H54 (cell line): ENCODE results near the gene UBR3.
A peak's percentile ranks its signal among the peaks of the same experiment; 100 is the strongest.

ENCODE experiments used
- DNase-seq: peaks from one replicate; pipeline ENCODE4 v3.0.0; 2011; ENCODE audit warnings: low spot score, mixed read lengths; ENCODE audit not compliant: insufficient read length
- FAIRE-seq: peaks from 3 replicates; lab custom pipeline; 2011; peaks lifted over from hg19 to GRCh38; lab: Jason Lieb, UNC
- POLR2A ChIP-seq: IDR thresholded peaks from 2 replicates; pipeline ENCODE4 v1.6.1; 2011; ENCODE audit warnings: low read depth, mild to moderate bottlenecking, low read length

UBR3 gene

GRCh38 chr2:169975221-169975620 is 148.0 kb downstream of the UBR3 start:
- no peak for FAIRE-seq
- no peak for DNase-seq
- no peak for TF ChIP-seq POLR2A

GRCh38 chr2:169976335-169976851 is 149.1 kb downstream of the UBR3 start:
- no peak for DNase-seq
- no peak for FAIRE-seq

GRCh38 chr2:169977530-169977929 is 150.3 kb downstream of the UBR3 start:
- TF ChIP-seq POLR2A: no peak
- DNase-seq (no peak), FAIRE-seq (no peak)

More at GRCh38 chr2:169976335-169976851, 149.1 kb downstream of the UBR3 start:
- TF ChIP-seq POLR2A: no peak

- FAIRE-seq (no peak), DNase-seq (no peak)
- TF ChIP-seq POLR2A: no peak
Observed at GRCh38 chr2:169978402-169979017, 151.3 kb downstream of the UBR3 start.

DNA sequence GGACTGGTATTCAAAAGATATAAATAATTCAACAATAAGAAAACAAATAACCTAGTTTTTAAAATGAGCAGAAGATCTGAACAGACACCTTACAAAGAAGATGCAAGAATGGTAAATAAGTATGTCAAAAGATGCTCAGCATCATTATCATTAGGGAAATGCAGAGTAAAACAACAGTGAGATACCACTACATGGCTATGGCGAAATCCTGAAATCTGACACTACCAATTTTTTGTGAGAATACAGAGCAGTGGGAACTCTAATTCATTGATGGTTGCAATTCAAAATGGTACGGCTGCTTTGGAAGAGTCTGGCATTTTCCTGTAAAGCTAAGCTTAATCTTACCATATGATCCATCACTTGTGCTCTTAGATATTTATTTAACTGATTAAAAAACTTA is 151.8 kb downstream of the UBR3 start:
- no peak for FAIRE-seq
- DNase-seq: no peak
- no peak for TF ChIP-seq POLR2A

GRCh38 chr2:169980001-169980400 is 152.7 kb downstream of the UBR3 start:
- FAIRE-seq (peak; percentile 6), DNase-seq (no peak)

GRCh38 chr2:169980643-169981042 is 153.4 kb downstream of the UBR3 start:
- FAIRE-seq (no peak), DNase-seq (no peak)

More at GRCh38 chr2:169980001-169980400, 152.7 kb downstream of the UBR3 start:
- TF ChIP-seq POLR2A: no peak

DNA sequence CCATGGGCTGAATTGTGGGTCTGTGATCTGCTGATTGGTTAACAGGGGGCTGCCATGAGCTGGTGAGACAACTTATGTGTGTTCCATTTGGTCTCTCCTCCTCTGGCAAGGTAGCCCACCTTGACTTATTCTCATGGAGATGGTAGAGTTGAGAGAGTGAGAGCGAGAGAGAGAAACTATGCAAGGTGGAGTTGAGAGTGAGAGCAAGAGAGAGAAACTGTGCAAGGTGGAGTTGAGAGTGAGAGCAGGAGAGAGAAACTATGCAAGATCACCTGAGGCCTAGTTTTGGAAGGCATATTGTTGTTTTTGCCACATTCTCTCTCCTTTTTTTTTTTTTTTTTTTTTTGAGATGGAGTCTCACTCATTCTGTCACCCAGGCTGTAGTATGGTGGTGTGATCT is 155.7 kb downstream of the UBR3 start:
- TF ChIP-seq POLR2A: no peak
- DNase-seq (no peak), FAIRE-seq (no peak)

More at GRCh38 chr2:169980643-169981042, 153.4 kb downstream of the UBR3 start:
- TF ChIP-seq POLR2A: no peak

- FAIRE-seq (no peak), DNase-seq (no peak)
- TF ChIP-seq POLR2A: no peak
Observed at GRCh38 chr2:169983506-169983905, 156.3 kb downstream of the UBR3 start.

GRCh38 chr2:169984145-169984544 is 156.9 kb downstream of the UBR3 start:
- no peak for TF ChIP-seq POLR2A
- no peak for FAIRE-seq

GRCh38 chr2:169994752-169995151 is 167.5 kb downstream of the UBR3 start:
- no peak for TF ChIP-seq POLR2A
- FAIRE-seq (no peak), DNase-seq (no peak)

More at GRCh38 chr2:169984145-169984544, 156.9 kb downstream of the UBR3 start:
- DNase-seq: no peak

GRCh38 chr2:169997140-169997887 is 170.1 kb downstream of the UBR3 start:
- no peak for TF ChIP-seq POLR2A
- no peak for FAIRE-seq
- DNase-seq: no peak

GRCh38 chr2:169999054-169999453 is 171.8 kb downstream of the UBR3 start:
- no peak for TF ChIP-seq POLR2A
- FAIRE-seq: no peak
- no peak for DNase-seq

GRCh38 chr2:170002096-170002495 is 174.8 kb downstream of the UBR3 start:
- no peak for FAIRE-seq
- no peak for DNase-seq
- no peak for TF ChIP-seq POLR2A
